ENCODE data around the gene ZNG1A.
"Not testable (repeated sequence)": the region's sequence is repeated elsewhere in the genome, so short reads cannot be mapped to it uniquely, and the experiment has no call there.

DNA sequence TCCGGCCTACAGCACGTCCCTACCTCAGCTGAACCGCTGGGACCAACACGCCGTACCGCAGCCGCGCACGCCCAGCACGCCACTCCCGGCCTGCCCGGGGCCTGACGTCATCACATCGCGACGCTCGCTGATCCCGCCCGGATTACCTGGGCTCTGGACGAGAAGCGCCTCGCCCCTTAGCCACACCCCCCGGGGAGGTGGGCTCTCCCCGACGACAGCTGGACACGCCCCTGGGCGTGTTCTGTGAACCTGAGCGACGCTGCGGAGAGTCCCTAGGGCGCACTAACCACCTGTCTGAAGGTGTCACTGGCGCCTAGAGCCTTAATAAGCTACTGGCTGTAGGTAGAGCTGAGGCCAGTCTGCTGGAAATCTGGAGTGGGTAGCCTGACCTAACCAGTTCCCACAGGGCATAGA, at the start of gene ZNG1A:
- TF ChIP-seq, protein P1, sequence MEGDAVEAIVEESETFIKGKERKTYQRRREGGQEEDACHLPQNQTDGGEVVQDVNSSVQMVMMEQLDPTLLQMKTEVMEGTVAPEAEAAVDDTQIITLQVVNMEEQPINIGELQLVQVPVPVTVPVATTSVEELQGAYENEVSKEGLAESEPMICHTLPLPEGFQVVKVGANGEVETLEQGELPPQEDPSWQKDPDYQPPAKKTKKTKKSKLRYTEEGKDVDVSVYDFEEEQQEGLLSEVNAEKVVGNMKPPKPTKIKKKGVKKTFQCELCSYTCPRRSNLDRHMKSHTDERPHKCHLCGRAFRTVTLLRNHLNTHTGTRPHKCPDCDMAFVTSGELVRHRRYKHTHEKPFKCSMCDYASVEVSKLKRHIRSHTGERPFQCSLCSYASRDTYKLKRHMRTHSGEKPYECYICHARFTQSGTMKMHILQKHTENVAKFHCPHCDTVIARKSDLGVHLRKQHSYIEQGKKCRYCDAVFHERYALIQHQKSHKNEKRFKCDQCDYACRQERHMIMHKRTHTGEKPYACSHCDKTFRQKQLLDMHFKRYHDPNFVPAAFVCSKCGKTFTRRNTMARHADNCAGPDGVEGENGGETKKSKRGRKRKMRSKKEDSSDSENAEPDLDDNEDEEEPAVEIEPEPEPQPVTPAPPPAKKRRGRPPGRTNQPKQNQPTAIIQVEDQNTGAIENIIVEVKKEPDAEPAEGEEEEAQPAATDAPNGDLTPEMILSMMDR (IDR thresholded peaks at IDR 0.05): not testable (repeated sequence)
- not testable (repeated sequence) for TF ChIP-seq POLR2A, POLR2AphosphoS5 (IDR thresholded peaks at IDR 0.05)
